PFSK-1 (cell line): ENCODE results near the gene PSORS1C2.
A peak's percentile ranks its signal among the peaks of the same experiment; 100 is the strongest.

Source experiments
- FOXP2 ChIP-seq: optimal IDR thresholded peaks from 2 replicates; pipeline ENCODE3; 2011; ENCODE audit warnings: borderline replicate concordance, control low read depth, inconsistent platforms; ENCODE audit not compliant: insufficient read depth; ENCODE audit errors: extremely low read length, extremely low read depth
- POLR2AphosphoS5 ChIP-seq: IDR thresholded peaks from 2 replicates; pipeline ENCODE4 v1.6.1; 2012; ENCODE audit warnings: low read depth, mild to moderate bottlenecking, control low read depth, low read length, moderate library complexity
- REST ChIP-seq, 2 experiments: IDR thresholded peaks; 2 replicates each; pipeline versions ENCODE4 v1.6.1 to v1.8.0; 2011 to 2012; ENCODE audit warnings: low read depth in 2 of 2, low read length in 2 of 2, control low read depth in 1 of 2, inconsistent platforms in 1 of 2, mild to moderate bottlenecking in 1 of 2, moderate library complexity in 1 of 2; ENCODE audit not compliant: insufficient read depth in 1 of 2
- SIN3A ChIP-seq: IDR thresholded peaks from 2 replicates; pipeline ENCODE4 v1.6.1; 2012; ENCODE audit warnings: mild to moderate bottlenecking, low read length, moderate library complexity, borderline replicate concordance; ENCODE audit not compliant: insufficient read depth
- TAF1 ChIP-seq: IDR thresholded peaks from 2 replicates; pipeline ENCODE4 v1.6.1; 2012; ENCODE audit warnings: low read length, control low read depth, borderline replicate concordance; ENCODE audit not compliant: insufficient read depth

The PSORS1C2 gene

GRCh38 chr6:31116661-31117385 lies 22.0 kb downstream of the PSORS1C2 start:
- peak; percentile 32; the same call in 1 of the 2 replicates for TF ChIP-seq TAF1
- TF ChIP-seq REST (IDR thresholded peaks at IDR 0.05; ENCODE audit: insufficient read depth in 1 of 2, low read depth in 2 of 2, low read length in 2 of 2) = no peak

GRCh38 chr6:31115941-31116560 lies 22.8 kb downstream of the PSORS1C2 start:
- no peak for TF ChIP-seq TAF1
- no peak for TF ChIP-seq SIN3A
- no peak for TF ChIP-seq REST (IDR thresholded peaks at IDR 0.05; ENCODE audit: insufficient read depth in 1 of 2, low read depth in 2 of 2, low read length in 2 of 2)
- no peak for TF ChIP-seq FOXP2
- no peak for TF ChIP-seq POLR2AphosphoS5

GRCh38 chr6:31114970-31115849 lies 23.7 kb downstream of the PSORS1C2 start:
- TF ChIP-seq POLR2AphosphoS5 (no peak), TAF1 (no peak), REST (IDR thresholded peaks at IDR 0.05; ENCODE audit: insufficient read depth in 1 of 2, low read depth in 2 of 2, low read length in 2 of 2) (no peak), FOXP2 (no peak), SIN3A (no peak)

- TF ChIP-seq REST (IDR thresholded peaks at IDR 0.05; ENCODE audit: insufficient read depth in 1 of 2, low read depth in 2 of 2, low read length in 2 of 2) (no peak), POLR2AphosphoS5 (no peak), SIN3A (0 out of 2 replicates have a peak, but pooled peaks have one; percentile 8), TAF1 (no peak)
These were observed 24.4 kb downstream of the PSORS1C2 start, which contains the start of gene PSORS1C1 for GRCh38 chr6:31114541-31114878. PSORS1C1 (plus strand) TSS chr6:31114800; CDS start chr6:31129633, 14,833 bp downstream.
